GM21737 (cell line): ENCODE measurements around the gene NFKBIZ.

Experiments
- ATAC-seq: cut with Tn5 transposase; IDR thresholded peaks from one replicate; pipeline ENCODE4 v1.9.1; 2021; ENCODE audit warnings: mild to moderate bottlenecking, moderate library complexity; ENCODE audit not compliant: unreplicated experiment

The NFKBIZ gene

GRCh38 chr3:101848754-101849713 is at the start of gene NFKBIZ:
Gene NFKBIZ, plus strand, starts transcription at chr3:101849514. Its CDS starts 115 bp downstream, at chr3:101849629.
- ATAC-seq: peak; percentile 78

- ATAC-seq: no peak
Observed at GRCh38 chr3:101801174-101801573, 48.1 kb upstream of the NFKBIZ start.

- no peak for ATAC-seq
Observed at GRCh38 chr3:101802179-101802578, 47.1 kb upstream of the NFKBIZ start.

- peak; percentile 94 for ATAC-seq
Observed at GRCh38 chr3:101803173-101803782, 46.0 kb upstream of the NFKBIZ start.

GRCh38 chr3:101803939-101804338 is 45.4 kb upstream of the NFKBIZ start:
- ATAC-seq: no peak

GRCh38 chr3:101806491-101806890 is 42.8 kb upstream of the NFKBIZ start:
- no peak for ATAC-seq

- ATAC-seq: peak; percentile 60
Observed at GRCh38 chr3:101807888-101808287, 41.4 kb upstream of the NFKBIZ start.

- ATAC-seq: no peak
Observed at GRCh38 chr3:101809178-101810021, 39.9 kb upstream of the NFKBIZ start.

GRCh38 chr3:101810022-101810418 is 39.3 kb upstream of the NFKBIZ start:
- no peak for ATAC-seq

- no peak for ATAC-seq
Observed at GRCh38 chr3:101811875-101812274, 37.4 kb upstream of the NFKBIZ start.

GRCh38 chr3:101812895-101813294 is 36.4 kb upstream of the NFKBIZ start:
- ATAC-seq: no peak

- ATAC-seq: no peak
Observed at GRCh38 chr3:101813817-101814440, 35.4 kb upstream of the NFKBIZ start.

GRCh38 chr3:101814835-101815234 is 34.5 kb upstream of the NFKBIZ start:
- ATAC-seq: no peak

- no peak for ATAC-seq
Observed at GRCh38 chr3:101816215-101817149, 32.8 kb upstream of the NFKBIZ start.

- ATAC-seq: no peak
Observed at GRCh38 chr3:101817992-101818391, 31.3 kb upstream of the NFKBIZ start.

- ATAC-seq: no peak
Observed at GRCh38 chr3:101819649-101820206, 29.6 kb upstream of the NFKBIZ start.

- no peak for ATAC-seq
Observed at GRCh38 chr3:101821503-101821902, 27.8 kb upstream of the NFKBIZ start.

GRCh38 chr3:101823525-101823924 is 25.8 kb upstream of the NFKBIZ start:
- no peak for ATAC-seq

GRCh38 chr3:101824702-101825101 is 24.6 kb upstream of the NFKBIZ start:
- no peak for ATAC-seq
